HG03521 (cell line): ENCODE data around the gene CCDC186.

Source experiments
- ATAC-seq: cut with Tn5 transposase; IDR thresholded peaks from one replicate; pipeline ENCODE4 v1.9.1; 2021; ENCODE audit warnings: mild to moderate bottlenecking, moderate library complexity; ENCODE audit not compliant: unreplicated experiment

Gene CCDC186

GRCh38 chr10:114173921-114174694 lies at the start of gene CCDC186:
Gene CCDC186, minus strand, starts transcription at chr10:114174203. Its CDS starts 10,935 bp downstream, at chr10:114163268.
- peak; percentile 99 for ATAC-seq

DNA sequence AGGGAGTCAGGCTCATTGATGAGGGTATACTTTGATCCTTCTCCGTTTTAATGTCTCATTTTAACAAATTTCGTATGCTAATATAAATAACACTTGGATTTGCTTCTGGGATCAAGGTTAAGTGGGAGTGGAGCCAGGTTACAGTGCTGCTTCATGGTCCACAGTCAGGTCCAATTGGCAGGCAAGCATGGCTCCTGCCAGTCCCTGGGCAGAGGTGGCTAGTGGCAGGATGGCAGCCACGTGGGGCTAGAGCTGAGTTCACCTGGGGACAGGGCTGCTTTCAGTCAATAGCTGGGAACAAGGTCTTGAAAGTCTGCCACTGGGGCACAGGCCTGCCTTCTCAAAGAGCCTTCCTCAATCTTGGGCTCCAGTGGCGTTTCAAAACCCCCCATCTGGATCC lies 49.1 kb upstream of the CCDC186 start:
- ATAC-seq: no peak

GRCh38 chr10:114221235-114221634 lies 47.2 kb upstream of the CCDC186 start:
- no peak for ATAC-seq

GRCh38 chr10:114220281-114220680 lies 46.3 kb upstream of the CCDC186 start:
- ATAC-seq: no peak

DNA sequence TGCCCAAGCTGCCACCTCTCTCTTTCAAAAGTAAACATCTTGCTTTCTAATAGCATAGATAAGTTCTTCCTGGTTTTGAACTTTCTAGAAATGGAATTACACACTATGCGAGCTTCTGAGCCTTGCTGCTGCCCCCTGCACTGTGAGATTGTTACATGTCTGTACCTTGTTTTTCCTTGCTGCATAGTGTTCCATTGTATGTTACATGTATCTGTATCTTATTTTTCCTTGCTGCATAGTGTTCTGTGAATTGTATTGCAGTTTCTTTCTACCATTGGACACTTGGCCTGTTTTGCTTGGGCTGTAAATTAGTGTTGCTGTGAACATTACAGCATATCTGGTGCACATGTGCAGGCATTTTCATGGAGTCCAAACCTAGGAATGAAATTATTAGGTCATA lies 41.0 kb upstream of the CCDC186 start:
- ATAC-seq: no peak

DNA sequence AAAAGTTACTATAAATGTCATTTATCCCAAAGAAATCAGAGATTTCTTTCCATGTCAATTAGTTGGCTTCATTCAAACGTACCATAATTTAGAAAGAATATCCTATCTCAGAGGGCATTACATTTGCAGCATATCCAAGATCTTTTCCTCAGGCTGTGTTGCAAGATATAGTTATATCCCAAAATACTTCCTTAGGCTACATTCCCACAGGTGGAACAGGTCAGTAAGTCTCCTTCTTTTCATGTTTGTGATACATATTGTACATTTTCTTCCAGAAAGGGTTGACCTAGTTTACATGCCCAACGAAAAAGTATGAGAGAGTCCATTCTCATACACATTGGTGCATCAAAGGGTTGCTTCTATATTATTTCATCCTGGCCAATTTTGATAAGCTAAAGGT lies 38.1 kb upstream of the CCDC186 start:
- ATAC-seq: no peak

GRCh38 chr10:114208351-114208750 lies 34.3 kb upstream of the CCDC186 start:
- no peak for ATAC-seq

GRCh38 chr10:114207349-114207748 lies 33.3 kb upstream of the CCDC186 start:
- ATAC-seq: no peak

DNA sequence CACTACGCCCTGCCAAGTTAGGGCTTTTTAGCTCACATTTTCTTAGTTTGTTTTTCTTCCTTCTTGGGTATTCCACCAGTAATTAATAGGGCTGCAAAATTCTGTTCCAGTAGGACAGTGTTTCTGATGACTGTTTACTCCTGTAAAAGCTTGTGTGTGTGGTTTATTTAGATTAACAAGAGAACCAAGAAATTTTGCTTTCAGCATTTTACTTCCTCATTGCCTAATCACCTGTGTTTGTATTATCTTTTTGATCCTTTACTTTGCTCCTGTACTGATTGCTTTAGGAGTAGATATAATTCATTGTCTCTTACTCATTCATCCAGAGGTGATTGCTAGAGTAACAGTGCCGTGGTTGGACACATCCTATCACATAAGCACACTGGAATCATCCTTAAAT lies 32.9 kb upstream of the CCDC186 start:
- ATAC-seq: no peak

- no peak for ATAC-seq
Measured at GRCh38 chr10:114202812-114203211, 28.8 kb upstream of the CCDC186 start.

DNA sequence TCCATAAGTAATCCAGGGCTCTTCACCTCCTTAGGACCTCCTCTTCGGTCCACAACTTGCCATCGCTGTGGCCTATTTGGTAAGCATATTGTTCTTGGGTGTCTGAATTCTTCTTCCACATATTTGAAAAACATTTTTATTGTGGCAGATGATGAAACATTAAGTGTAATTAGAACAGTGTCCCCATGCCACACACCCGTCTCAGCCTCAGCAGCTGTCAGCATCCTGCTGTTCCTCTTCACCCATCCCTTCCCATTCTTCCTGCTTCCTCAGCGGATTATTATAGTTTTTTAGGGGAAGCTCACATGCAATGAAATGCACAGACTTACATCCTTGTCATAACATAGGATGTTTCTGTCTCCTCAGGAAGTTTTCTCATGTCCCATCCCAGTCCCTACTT lies 25.2 kb upstream of the CCDC186 start:
- ATAC-seq: no peak

DNA sequence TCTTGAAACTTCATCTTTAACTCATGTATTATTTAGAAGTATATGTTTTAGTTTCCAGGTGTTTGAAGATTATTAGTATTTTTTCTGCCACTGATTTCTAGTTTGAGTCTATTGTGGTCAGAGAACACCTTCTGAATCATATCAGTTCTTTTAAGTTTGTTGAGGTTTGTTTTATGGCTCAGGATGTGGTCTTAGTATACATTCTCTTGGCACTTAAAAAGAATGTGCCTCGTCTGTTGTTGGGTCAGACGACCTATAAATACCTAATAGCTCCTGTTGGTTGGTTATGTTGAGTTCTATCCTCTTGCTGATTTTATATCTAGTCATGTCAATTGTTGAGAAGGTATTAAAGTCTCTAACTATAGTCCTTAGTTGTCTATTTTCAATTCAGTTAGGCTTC lies 21.1 kb upstream of the CCDC186 start:
- peak; percentile 87 for ATAC-seq

DNA sequence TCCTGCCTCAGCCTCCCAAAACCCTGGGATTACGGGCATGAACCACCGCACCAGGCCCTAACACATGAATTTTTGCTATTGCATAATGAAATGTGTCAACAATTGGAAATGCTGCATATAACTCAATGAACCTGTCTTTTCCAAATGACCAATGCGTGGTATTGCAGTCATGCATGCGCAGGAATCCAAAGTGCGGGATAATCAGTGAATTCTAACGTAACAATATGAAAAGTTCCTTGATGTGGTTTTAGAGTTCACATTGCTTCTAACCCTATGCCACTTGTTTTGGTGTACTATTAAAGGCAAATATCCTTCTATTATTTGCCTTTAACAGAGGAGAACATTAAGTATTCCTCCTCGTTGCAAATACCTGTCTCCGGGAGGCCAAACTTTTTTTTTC lies 15.7 kb upstream of the CCDC186 start:
- ATAC-seq: no peak

- no peak for ATAC-seq
Measured at GRCh38 chr10:114188900-114189299, 14.9 kb upstream of the CCDC186 start.

GRCh38 chr10:114188001-114188400 lies 14.0 kb upstream of the CCDC186 start:
- no peak for ATAC-seq

GRCh38 chr10:114184276-114184675 lies 10.3 kb upstream of the CCDC186 start:
- ATAC-seq: no peak

GRCh38 chr10:114183563-114183962 lies 9.6 kb upstream of the CCDC186 start:
- no peak for ATAC-seq

GRCh38 chr10:114181971-114182370 lies 8.0 kb upstream of the CCDC186 start:
- no peak for ATAC-seq

GRCh38 chr10:114180937-114181336 lies 6.9 kb upstream of the CCDC186 start:
- no peak for ATAC-seq

DNA sequence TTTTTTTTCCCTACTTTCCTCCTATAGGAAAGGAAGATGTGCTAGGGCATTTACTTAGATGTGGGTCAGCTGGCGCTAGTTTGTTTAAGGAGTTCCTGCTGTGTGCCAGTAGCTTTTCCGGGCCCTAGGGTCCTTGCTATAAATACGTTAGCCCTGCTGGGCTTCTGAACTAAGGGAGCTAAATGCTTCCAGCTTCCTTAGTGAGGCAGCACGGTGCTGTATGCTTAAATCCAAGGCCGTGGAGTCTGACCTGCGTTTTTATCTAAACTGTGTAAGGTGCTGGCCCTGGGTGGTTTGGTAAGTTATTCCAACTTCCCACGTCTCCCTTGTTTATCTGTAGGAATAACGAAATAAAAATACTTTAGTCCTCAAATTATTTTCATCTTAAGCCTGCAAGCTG lies 5.7 kb upstream of the CCDC186 start:
- ATAC-seq: no peak

- ATAC-seq: no peak
Measured at GRCh38 chr10:114179148-114179547, 5.1 kb upstream of the CCDC186 start, which contains the start of gene TDRD1. Gene TDRD1, plus strand, starts transcription at chr10:114179353. Its CDS starts 8,479 bp downstream, at chr10:114187832.

DNA sequence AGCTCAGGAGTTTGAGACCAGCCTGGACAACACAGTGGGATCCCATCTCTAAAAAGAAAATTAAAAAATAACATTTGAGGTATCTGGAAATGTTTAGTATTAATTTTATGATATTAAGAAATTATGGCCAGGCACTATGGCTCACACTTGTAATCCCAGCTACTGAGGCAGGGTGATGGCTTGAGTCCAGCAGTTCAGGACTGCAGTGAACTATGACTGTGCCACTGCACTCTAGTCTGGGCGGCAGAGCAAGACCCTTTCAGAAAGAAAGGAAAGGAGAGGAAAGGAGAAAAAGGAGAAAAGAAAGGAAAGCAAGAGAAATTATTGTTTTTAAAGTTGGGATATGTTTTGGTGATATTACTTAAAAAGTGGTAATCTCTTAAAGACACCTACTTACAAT lies 2.5 kb upstream of the CCDC186 start:
- ATAC-seq: no peak

DNA sequence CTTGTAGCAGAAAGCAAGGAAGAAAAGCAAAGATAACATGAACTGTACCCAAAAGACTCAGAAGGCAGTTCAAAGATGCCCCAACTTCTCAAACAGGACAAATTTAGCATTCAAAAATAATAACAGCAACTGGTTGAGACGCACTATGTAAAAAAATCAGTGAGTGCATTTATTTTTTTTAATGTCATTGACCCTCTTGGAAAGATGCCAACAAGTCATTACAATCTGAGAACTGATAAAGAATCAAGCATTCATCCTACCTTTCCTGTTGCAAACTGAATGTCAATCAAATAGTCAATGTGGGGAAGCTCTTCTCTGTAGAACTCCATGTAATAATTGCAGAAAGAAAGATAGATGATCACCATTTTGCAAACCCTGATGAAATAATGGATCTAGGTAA lies 1.7 kb upstream of the CCDC186 start:
- ATAC-seq: no peak
